Stimulated activated naive B cell treated with anti-CD40 and anti-IgM and Interleukin-4, amounts not matched to agents 10 μg/mL and 1 μg/mL and 100 μg/mL, for 72 hours (primary cell): ENCODE measurements around the gene BCL11A.

Source experiments
- ATAC-seq, 2 donors: fragments of 150-1000 bp; cut with Tn5 transposase; replicated peaks; 2 replicates each; pipeline ENCODE4 v1.10.0; 2021; ENCODE audit warnings: moderate library complexity in 1 of 2
- DNase-seq: peaks from one replicate; pipeline ENCODE4 v3.0.0; 2021
- H3K27ac Mint-ChIP-seq: one replicate; pipeline ENCODE4 v1.8.0; 2022; ENCODE audit warnings: mild to moderate bottlenecking, mixed read lengths
- H3K27me3 Mint-ChIP-seq, 2 donors: one replicate each; pipeline ENCODE4 v1.8.0; 2022; ENCODE audit warnings: mixed read lengths in 2 of 2
- H3K36me3 Mint-ChIP-seq, 2 donors: one replicate each; pipeline ENCODE4 v1.8.0; 2022; ENCODE audit warnings: mixed read lengths in 2 of 2, mild to moderate bottlenecking in 1 of 2
- H3K4me1 Mint-ChIP-seq, 2 donors: one replicate each; pipeline ENCODE4 v1.8.0; 2022; ENCODE audit warnings: mixed read lengths in 2 of 2, mild to moderate bottlenecking in 1 of 2
- H3K4me3 Mint-ChIP-seq, 2 donors: one replicate each; pipeline ENCODE4 v1.8.0; 2022; ENCODE audit warnings: mild to moderate bottlenecking in 2 of 2, mixed read lengths in 2 of 2, moderate library complexity in 1 of 2
- H3K9me3 Mint-ChIP-seq, 2 donors: one replicate each; pipeline ENCODE4 v1.8.0; 2022; ENCODE audit warnings: mixed read lengths in 2 of 2, mild to moderate bottlenecking in 1 of 2

The BCL11A gene

GRCh38 chr2:60532421-60532820 is 21.0 kb downstream of the BCL11A start:
- Mint-ChIP-seq H3K9me3 (no peaks in the 10 kb centered on the region), H3K4me3 (peak overlapping the region; percentile 78 to 80), H3K27me3 (no peaks in the 10 kb centered on the region), H3K36me3 (peaks cover 52 to 67% of the 10 kb centered on the region in 2 donors), H3K27ac (peak overlapping the region; percentile 95), H3K4me1 (peaks cover 84 to 98% of the 10 kb centered on the region in 2 donors)
- DNase-seq (no peak), ATAC-seq (no peak)

- Mint-ChIP-seq H3K36me3 (peaks cover 58 to 74% of the 10 kb centered on the region in 2 donors), H3K27ac (peak overlapping the region; percentile 95), H3K4me3 (peak overlapping the region; percentile 78 to 80), H3K9me3 (no peaks in the 10 kb centered on the region), H3K4me1 (peaks cover 89 to 100% of the 10 kb centered on the region in 2 donors), H3K27me3 (no peaks in the 10 kb centered on the region)
- ATAC-seq (no peak), DNase-seq (no peak)
Observed at GRCh38 chr2:60531701-60532133, 21.7 kb downstream of the BCL11A start.

- ATAC-seq, result peak; percentile 76 to 83
- no peaks in the 10 kb centered on the region for H3K27me3 Mint-ChIP-seq
Observed at GRCh38 chr2:60530660-60531281, 22.7 kb downstream of the BCL11A start.

DNA sequence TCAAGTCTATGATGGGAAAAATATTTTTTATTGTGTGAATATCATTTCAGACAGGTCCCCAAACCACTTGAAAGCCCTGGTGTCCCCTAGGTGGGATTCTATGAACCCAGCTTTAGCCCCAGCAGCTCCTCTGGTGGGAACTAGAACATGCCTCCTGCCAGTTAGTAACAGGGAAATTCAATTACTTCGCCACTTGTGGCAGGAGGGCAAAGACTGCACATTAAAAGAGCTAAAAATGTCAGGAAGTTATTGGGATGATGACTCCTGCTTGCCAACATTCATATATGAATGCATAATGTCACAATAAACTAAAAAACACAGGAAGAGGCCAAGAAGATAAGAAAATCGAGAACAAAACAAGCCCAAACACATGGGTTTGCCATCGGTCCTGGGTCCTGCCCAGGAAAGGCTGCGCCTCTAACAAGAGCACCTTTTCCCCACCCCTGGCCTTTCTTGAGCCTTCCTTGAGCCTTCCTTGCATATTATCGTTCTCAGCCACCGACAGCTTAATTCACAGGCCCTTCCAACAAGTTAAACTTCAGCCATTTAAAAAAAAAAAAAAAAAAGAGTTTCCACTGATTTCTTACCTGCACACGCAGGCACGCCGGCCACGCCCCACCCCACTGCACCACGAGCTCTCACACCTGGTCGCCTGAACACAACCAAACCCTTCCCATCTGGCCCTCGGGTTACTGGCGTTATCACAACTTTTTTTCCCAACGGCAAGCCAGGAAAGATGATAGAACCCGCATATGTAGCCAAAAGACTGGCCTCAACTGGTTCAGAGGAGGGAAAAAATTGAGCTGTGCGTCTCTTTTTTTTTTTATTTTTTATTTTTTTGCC is 23.4 kb downstream of the BCL11A start:
- peaks cover 59 to 64% of the 10 kb centered on the region in 2 donors for H3K36me3 Mint-ChIP-seq
- no peak for DNase-seq
- peak overlapping the region; percentile 93 for H3K27ac Mint-ChIP-seq
- H3K4me1 Mint-ChIP-seq, result peaks cover 86 to 99% of the 10 kb centered on the region in 2 donors
- no peak for ATAC-seq
- no peaks in the 10 kb centered on the region for H3K9me3 Mint-ChIP-seq
- no peaks in the 10 kb centered on the region for H3K27me3 Mint-ChIP-seq
- peak overlapping the region; percentile 53 to 87 for H3K4me3 Mint-ChIP-seq

More at GRCh38 chr2:60530660-60531281, 22.7 kb downstream of the BCL11A start:
- H3K9me3 Mint-ChIP-seq, result no peaks in the 10 kb centered on the region
- peak; percentile 50 for DNase-seq
- H3K36me3 Mint-ChIP-seq, result peaks cover 55 to 68% of the 10 kb centered on the region in 2 donors
- peak overlapping the region; percentile 93 for H3K27ac Mint-ChIP-seq
- H3K4me3 Mint-ChIP-seq, result peak overlapping the region; percentile 84 to 87
- H3K4me1 Mint-ChIP-seq, result peaks cover 87 to 99% of the 10 kb centered on the region in 2 donors

GRCh38 chr2:60529136-60529784 is 24.2 kb downstream of the BCL11A start:
- peak overlapping the region; percentile 90 for H3K27ac Mint-ChIP-seq

DNA sequence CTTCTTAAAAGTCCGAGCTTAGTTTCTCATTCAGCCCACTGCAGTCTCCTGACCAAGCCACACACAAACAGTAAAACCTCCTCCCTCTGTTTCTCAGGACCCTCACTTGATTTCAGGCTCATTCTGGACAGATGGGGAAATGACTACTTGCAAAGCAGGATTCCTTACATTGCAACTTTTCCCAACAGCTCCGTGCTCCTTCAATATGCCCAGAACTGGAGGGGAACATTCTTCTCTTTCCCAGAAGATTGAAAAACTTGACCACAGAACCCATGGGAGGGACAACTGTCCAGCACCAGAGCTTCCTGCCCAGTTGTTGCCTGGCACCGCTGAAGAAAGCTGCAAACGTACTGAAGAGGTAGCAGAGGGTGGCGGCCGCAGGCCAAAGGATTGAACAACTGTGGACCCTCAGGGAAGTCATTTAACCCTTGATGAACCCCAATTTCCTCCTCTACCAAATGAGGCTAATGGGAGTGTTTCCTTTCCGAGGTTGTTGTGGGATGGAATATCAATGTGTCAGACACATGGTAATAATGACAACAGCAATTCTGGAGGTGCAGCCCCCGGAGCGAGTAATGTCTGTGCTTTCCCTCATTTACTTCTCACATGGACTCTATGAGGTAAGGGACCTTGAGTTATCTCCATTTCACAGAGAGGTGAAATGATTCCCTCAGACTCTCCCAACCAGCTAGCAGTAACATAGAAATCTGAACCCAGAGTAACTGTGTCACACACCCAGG is 25.0 kb downstream of the BCL11A start:
- H3K27me3 Mint-ChIP-seq, result no peaks in the 10 kb centered on the region
- no peak for DNase-seq
- H3K36me3 Mint-ChIP-seq, result peaks cover 57 to 65% of the 10 kb centered on the region in 2 donors
- peak overlapping the region; percentile 90 for H3K27ac Mint-ChIP-seq
- H3K4me3 Mint-ChIP-seq, result peak overlapping the region in 1 of 2 donors; percentile 7
- H3K9me3 Mint-ChIP-seq, result no peaks in the 10 kb centered on the region
- H3K4me1 Mint-ChIP-seq, result peaks cover 81 to 92% of the 10 kb centered on the region in 2 donors
- peak in 1 of 2 donors; percentile 11 for ATAC-seq

More at GRCh38 chr2:60529136-60529784, 24.2 kb downstream of the BCL11A start:
- ATAC-seq (peak in 1 of 2 donors; percentile 33), DNase-seq (no peak)
- peaks cover 83 to 92% of the 10 kb centered on the region in 2 donors for H3K4me1 Mint-ChIP-seq
- H3K36me3 Mint-ChIP-seq, result peaks cover 56 to 64% of the 10 kb centered on the region in 2 donors
- H3K4me3 Mint-ChIP-seq, result peak overlapping the region; percentile 7 to 34
- H3K27me3 Mint-ChIP-seq, result no peaks in the 10 kb centered on the region
- H3K9me3 Mint-ChIP-seq, result no peaks in the 10 kb centered on the region

GRCh38 chr2:60527762-60528161 is 25.7 kb downstream of the BCL11A start:
- DNase-seq, result no peak
- Mint-ChIP-seq H3K27ac (peak overlapping the region; percentile 90), H3K27me3 (no peaks in the 10 kb centered on the region), H3K9me3 (no peaks in the 10 kb centered on the region), H3K4me1 (peaks cover 80 to 92% of the 10 kb centered on the region in 2 donors), H3K4me3 (no peak overlapping the region), H3K36me3 (peaks cover 52 to 63% of the 10 kb centered on the region in 2 donors)
- ATAC-seq, result no peak

DNA sequence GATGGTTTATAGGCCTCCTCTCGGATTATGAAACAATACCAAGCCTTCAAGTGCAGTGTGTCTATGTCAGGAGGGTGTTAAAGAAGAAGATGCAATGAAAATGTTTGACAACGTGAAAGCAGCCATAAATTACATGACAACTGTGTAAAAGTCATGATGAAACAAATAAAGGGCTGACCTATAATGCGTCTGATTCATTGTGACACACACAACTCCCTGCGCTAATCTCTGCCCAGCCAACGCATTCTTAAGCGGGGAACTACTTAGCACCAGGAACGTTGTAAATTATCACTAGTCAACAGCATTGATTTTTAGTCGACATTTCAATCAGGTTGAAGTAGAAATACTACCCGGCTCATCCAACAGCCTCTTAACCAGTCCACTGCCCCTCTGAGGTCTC is 26.8 kb downstream of the BCL11A start:
- Mint-ChIP-seq H3K4me1 (peaks cover 79 to 92% of the 10 kb centered on the region in 2 donors), H3K36me3 (peaks cover 55 to 62% of the 10 kb centered on the region in 2 donors), H3K4me3 (no peak overlapping the region), H3K27me3 (no peaks in the 10 kb centered on the region), H3K27ac (peak overlapping the region; percentile 90), H3K9me3 (no peaks in the 10 kb centered on the region)
- DNase-seq, result no peak
- ATAC-seq, result no peak

GRCh38 chr2:60525899-60526298 is 27.6 kb downstream of the BCL11A start:
- ATAC-seq, result peak in 1 of 2 donors; percentile 59
- no peak for DNase-seq
- H3K4me3 Mint-ChIP-seq, result peak overlapping the region in 1 of 2 donors; percentile 29
- H3K9me3 Mint-ChIP-seq, result no peaks in the 10 kb centered on the region
- peak overlapping the region; percentile 37 for H3K27ac Mint-ChIP-seq
- peaks cover 81 to 92% of the 10 kb centered on the region in 2 donors for H3K4me1 Mint-ChIP-seq
- H3K36me3 Mint-ChIP-seq, result peaks cover 58 to 64% of the 10 kb centered on the region in 2 donors
- H3K27me3 Mint-ChIP-seq, result no peaks in the 10 kb centered on the region

DNA sequence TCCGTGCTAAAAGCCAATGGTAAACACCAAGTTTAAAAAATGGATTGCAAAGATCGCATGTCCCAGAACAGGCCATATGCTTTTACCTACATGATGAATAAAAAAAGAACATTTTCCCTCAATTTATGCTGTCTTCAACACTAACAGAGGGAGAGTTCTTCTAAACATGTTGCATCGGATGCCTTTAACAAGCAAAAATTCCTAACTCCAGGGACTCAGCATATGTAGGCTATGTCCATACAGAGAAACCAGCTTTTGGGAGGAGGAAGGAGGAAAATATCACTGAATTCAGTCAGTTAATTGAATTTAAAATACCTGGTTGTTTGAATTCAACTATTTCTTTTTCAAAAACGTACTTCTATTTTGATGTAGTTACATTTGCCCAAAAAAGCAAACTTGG is 28.6 kb downstream of the BCL11A start:
- H3K9me3 Mint-ChIP-seq, result no peaks in the 10 kb centered on the region
- no peak for ATAC-seq
- peaks cover 76 to 87% of the 10 kb centered on the region in 2 donors for H3K4me1 Mint-ChIP-seq
- no peak overlapping the region for H3K27ac Mint-ChIP-seq
- no peaks in the 10 kb centered on the region for H3K27me3 Mint-ChIP-seq
- DNase-seq, result no peak
- no peak overlapping the region for H3K4me3 Mint-ChIP-seq
- H3K36me3 Mint-ChIP-seq, result peaks cover 50 to 62% of the 10 kb centered on the region in 2 donors

DNA sequence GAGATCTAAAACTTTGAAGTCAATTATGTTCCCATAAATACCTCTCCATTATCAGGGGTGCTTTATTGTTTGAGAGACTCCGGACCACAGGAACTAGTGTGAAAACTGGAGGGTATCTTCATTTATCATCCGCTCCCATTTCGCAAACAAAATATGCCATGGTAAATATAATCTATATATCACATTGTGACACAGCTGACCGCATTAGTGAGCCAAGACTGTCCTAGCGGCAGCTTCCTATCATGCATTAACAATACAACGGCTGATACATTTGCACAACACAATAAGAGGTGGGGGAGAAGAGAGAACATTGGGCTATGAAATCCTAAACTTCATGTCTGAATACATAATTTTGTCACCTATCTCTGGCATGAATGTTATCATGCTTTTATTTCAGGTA is 29.5 kb downstream of the BCL11A start:
- Mint-ChIP-seq H3K4me1 (peaks cover 74 to 86% of the 10 kb centered on the region in 2 donors), H3K36me3 (peaks cover 48 to 58% of the 10 kb centered on the region in 2 donors), H3K4me3 (no peak overlapping the region), H3K9me3 (no peaks in the 10 kb centered on the region), H3K27ac (no peak overlapping the region), H3K27me3 (no peaks in the 10 kb centered on the region)
- no peak for DNase-seq
- no peak for ATAC-seq

DNA sequence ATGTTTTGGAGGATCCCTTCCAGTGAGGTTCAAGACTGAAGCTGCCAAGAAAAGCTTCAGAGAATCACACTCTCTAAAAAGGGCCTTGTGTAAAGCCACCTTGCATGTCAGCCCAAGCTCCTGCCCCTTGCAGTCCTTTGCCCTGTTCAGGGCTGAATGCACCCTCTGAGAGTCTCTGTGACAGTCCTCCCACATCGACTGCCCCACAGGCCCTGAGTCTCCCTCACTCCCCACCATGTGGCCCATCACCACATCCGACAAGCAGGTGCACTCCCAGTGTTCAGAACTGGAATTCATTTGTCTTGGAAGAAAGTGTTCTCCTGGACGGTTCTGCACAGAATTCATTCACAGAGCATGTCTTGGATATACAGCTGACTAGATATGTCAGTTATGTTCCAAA is 31.0 kb downstream of the BCL11A start:
- H3K4me3 Mint-ChIP-seq, result peak overlapping the region in 1 of 2 donors; percentile 26
- peaks cover 40 to 51% of the 10 kb centered on the region in 2 donors for H3K36me3 Mint-ChIP-seq
- H3K4me1 Mint-ChIP-seq, result peaks cover 70 to 82% of the 10 kb centered on the region in 2 donors
- H3K27ac Mint-ChIP-seq, result peak overlapping the region; percentile 68
- H3K9me3 Mint-ChIP-seq, result no peaks in the 10 kb centered on the region
- ATAC-seq, result no peak
- no peaks in the 10 kb centered on the region for H3K27me3 Mint-ChIP-seq
- no peak for DNase-seq

- Mint-ChIP-seq H3K4me1 (peaks cover 70 to 82% of the 10 kb centered on the region in 2 donors), H3K27me3 (no peaks in the 10 kb centered on the region), H3K9me3 (no peaks in the 10 kb centered on the region), H3K4me3 (peak overlapping the region in 1 of 2 donors; percentile 42), H3K27ac (peak overlapping the region; percentile 68), H3K36me3 (peaks cover 39 to 49% of the 10 kb centered on the region in 2 donors)
- DNase-seq (no peak), ATAC-seq (no peak)
Observed at GRCh38 chr2:60521626-60522025, 31.8 kb downstream of the BCL11A start.
